IPS-18c (cell line): ENCODE results near the gene BCL3.

Experiments
- H3K4me3 ChIP-seq: 2 replicates; pipeline ENCODE4 v1.7.0; 2013; ENCODE audit warnings: low read depth, mild to moderate bottlenecking, low read length, moderate library complexity; ENCODE audit not compliant: insufficient read depth
- H3K9me3 ChIP-seq: one replicate; pipeline ENCODE4 v1.6.1; 2013; ENCODE audit warnings: mild to moderate bottlenecking, low read length, moderate library complexity; ENCODE audit not compliant: control insufficient read depth, insufficient read depth

BCL3 gene

GRCh38 chr19:44749994-44750393 lies 1.5 kb downstream of the BCL3 start:
- Histone ChIP-seq H3K4me3 (no peak overlapping the region), H3K9me3 (no peaks in the 10 kb centered on the region)

- Histone ChIP-seq H3K4me3 (no peak overlapping the region), H3K9me3 (no peaks in the 10 kb centered on the region)
Measured at GRCh38 chr19:44752123-44752815, 3.8 kb downstream of the BCL3 start.

- no peaks in the 10 kb centered on the region for H3K9me3 ChIP-seq
- H3K4me3 ChIP-seq, result peak overlapping the region; percentile 34; the same call in 1 of the 2 replicates
Measured at GRCh38 chr19:44752816-44753625, 4.5 kb downstream of the BCL3 start.

- Histone ChIP-seq H3K4me3 (peak overlapping the region; percentile 34; the same call in 1 of the 2 replicates), H3K9me3 (no peaks in the 10 kb centered on the region)
Measured at GRCh38 chr19:44753626-44753931, 5.1 kb downstream of the BCL3 start.

- peak overlapping the region; percentile 57 for H3K4me3 ChIP-seq
Measured at GRCh38 chr19:44753932-44754749, 5.6 kb downstream of the BCL3 start.

GRCh38 chr19:44754750-44755080 lies 6.2 kb downstream of the BCL3 start:
- Histone ChIP-seq H3K4me3 (peak overlapping the region; percentile 57), H3K9me3 (no peaks in the 10 kb centered on the region)

More at GRCh38 chr19:44753932-44754749, 5.6 kb downstream of the BCL3 start:
- H3K9me3 ChIP-seq, result no peaks in the 10 kb centered on the region

GRCh38 chr19:44755219-44755618 lies 6.7 kb downstream of the BCL3 start:
- H3K4me3 ChIP-seq, result peak overlapping the region; percentile 57; the same call in 1 of the 2 replicates
- no peaks in the 10 kb centered on the region for H3K9me3 ChIP-seq

GRCh38 chr19:44756089-44756562 lies 7.6 kb downstream of the BCL3 start:
- H3K4me3 ChIP-seq, result no peak overlapping the region
- peaks cover 2% of the 10 kb centered on the region for H3K9me3 ChIP-seq

- Histone ChIP-seq H3K4me3 (peak overlapping the region; percentile 69), H3K9me3 (peaks cover 2% of the 10 kb centered on the region)
Measured at GRCh38 chr19:44757057-44757734, 8.7 kb downstream of the BCL3 start.

- peak overlapping the region; percentile 69 for H3K4me3 ChIP-seq
- peaks cover 2% of the 10 kb centered on the region for H3K9me3 ChIP-seq
Measured at GRCh38 chr19:44757735-44758505, 9.4 kb downstream of the BCL3 start.

- Histone ChIP-seq H3K4me3 (peak overlapping the region; percentile 69), H3K9me3 (peaks cover 2% of the 10 kb centered on the region)
Measured at GRCh38 chr19:44758596-44758995, 10.1 kb downstream of the BCL3 start.

- H3K4me3 ChIP-seq, result no peak overlapping the region
- H3K9me3 ChIP-seq, result peaks cover 2% of the 10 kb centered on the region
Measured at GRCh38 chr19:44759083-44759804, 10.7 kb downstream of the BCL3 start.

GRCh38 chr19:44762038-44762437 lies 13.5 kb downstream of the BCL3 start:
- Histone ChIP-seq H3K9me3 (peaks cover 4% of the 10 kb centered on the region), H3K4me3 (no peak overlapping the region)

GRCh38 chr19:44765033-44765948 lies 16.8 kb downstream of the BCL3 start:
- Histone ChIP-seq H3K9me3 (peaks cover 4% of the 10 kb centered on the region), H3K4me3 (no peak overlapping the region)

GRCh38 chr19:44765949-44766335 lies 17.4 kb downstream of the BCL3 start:
- H3K4me3 ChIP-seq, result no peak overlapping the region

More at GRCh38 chr19:44765949-44766335, 17.4 kb downstream of the BCL3 start:
- peaks cover 4% of the 10 kb centered on the region for H3K9me3 ChIP-seq
